Epithelial cell of esophagus (primary cell): Measurements from ENCODE around the gene HOXC12.

Experiments used
- DNase-seq: peaks from one replicate; pipeline ENCODE4 v3.0.0; 2010; ENCODE audit warnings: low read depth
- H3K4me3 ChIP-seq: 2 replicates; pipeline ENCODE4 v1.5.1; 2011; ENCODE audit warnings: mild to moderate bottlenecking, low read length, control low read depth
- TF ChIP-seq, protein P1 (sequence below): IDR thresholded peaks from 2 replicates; pipeline ENCODE4 v1.5.1; 2011; ENCODE audit warnings: low read depth, mild to moderate bottlenecking, low read length, control low read depth, inconsistent platforms; ENCODE audit not compliant: insufficient read depth; ENCODE audit errors: missing control alignments

HOXC12 gene

DNA sequence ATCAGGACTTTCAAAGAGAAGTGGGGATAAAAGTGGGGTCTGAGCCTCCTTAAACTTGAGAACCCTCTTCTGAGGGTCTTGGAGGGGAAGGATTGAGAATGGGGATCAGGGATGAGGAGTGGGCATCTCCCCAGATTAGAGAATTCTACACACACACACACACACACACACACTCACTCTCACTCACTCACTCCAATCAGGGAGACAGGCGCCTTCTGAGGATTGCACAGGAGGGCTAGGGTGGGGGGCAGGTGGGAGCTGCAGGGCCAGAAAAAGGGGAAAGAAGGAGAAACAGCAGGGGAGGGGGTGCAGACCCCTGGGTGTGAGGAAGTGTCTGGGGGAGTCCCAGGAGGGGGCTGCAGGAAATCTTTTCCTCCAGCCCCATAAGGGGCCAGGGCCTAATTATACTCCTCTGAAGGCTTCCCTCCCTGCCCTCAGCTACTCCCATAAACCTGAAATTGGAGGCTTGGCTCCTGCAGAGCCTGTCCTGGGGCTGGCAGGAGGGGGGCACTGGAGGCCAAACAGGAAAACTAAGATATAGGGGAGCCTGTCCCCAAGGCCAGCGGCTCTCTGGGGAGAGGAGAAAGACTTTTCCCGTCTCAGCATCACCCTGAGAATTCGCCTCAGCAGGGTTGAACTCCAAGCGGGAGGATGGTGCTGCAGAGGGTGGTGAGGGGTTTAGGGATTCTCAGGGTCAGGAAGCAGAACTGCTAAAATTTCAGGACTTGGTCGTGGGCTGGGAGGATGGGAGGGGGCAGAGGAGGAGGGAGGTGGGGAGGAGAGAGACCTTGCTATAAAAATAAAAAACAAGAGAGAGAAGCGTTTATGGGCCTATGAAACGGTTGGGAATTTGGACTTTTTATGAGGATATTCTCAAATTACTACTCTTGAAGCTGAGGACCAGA, 46.8 kb downstream of the HOXC12 start:
- H3K4me3 ChIP-seq, result no peak overlapping the region
- TF ChIP-seq, protein P1, sequence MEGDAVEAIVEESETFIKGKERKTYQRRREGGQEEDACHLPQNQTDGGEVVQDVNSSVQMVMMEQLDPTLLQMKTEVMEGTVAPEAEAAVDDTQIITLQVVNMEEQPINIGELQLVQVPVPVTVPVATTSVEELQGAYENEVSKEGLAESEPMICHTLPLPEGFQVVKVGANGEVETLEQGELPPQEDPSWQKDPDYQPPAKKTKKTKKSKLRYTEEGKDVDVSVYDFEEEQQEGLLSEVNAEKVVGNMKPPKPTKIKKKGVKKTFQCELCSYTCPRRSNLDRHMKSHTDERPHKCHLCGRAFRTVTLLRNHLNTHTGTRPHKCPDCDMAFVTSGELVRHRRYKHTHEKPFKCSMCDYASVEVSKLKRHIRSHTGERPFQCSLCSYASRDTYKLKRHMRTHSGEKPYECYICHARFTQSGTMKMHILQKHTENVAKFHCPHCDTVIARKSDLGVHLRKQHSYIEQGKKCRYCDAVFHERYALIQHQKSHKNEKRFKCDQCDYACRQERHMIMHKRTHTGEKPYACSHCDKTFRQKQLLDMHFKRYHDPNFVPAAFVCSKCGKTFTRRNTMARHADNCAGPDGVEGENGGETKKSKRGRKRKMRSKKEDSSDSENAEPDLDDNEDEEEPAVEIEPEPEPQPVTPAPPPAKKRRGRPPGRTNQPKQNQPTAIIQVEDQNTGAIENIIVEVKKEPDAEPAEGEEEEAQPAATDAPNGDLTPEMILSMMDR, result no peak
- DNase-seq, result no peak

DNA sequence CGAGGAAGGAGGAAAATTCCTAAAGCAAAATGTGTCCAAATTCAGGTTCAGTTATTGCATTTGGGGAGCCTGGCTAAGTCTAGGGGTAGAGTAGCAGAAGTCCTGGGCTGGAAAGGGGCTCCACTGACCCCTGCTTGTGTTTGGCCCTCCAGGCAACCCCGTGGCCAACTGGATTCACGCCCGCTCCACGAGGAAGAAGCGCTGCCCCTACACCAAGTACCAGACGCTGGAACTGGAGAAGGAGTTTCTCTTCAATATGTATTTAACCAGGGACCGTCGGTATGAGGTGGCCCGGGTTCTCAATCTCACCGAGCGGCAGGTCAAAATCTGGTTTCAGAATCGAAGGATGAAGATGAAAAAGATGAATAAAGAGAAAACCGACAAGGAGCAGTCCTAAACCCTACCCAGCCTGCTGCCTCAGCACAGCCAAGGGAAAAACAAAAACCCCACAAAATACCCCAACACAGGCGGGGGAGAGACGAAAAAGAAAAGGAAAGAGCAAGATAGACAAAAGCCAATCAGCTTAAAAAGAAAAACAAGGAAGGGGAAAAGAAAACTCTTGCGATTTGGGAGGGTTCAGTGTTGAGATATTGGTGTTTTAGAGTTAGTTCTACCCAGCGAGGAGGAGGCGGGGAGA, 47.7 kb downstream of the HOXC12 start:
- H3K4me3 ChIP-seq, result no peak overlapping the region
- TF ChIP-seq, protein P1, result no peak
- no peak for DNase-seq

DNA sequence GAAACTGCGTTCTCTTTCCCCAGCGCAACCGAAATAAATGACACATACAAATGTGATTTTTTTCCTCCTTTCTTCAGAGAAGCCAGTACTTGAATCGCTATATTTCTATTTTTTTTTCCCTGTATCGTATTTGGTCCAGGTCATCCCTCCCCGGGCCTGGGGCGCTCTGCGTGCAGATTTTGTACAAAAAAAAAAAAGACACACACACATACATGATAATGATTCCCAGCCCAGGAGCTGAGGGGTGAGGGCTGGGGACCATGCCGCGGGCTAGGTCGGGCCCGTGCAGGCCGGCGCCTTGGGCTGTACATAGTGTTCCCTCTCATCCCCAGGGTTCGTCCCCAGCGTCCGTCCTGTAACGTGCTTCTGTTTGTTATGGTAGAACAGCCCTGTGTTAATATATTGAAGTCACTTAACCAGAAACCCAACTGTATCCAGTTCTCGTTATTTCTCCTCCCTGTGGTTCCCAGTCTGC, 48.2 kb downstream of the HOXC12 start:
- TF ChIP-seq, protein P1, result no peak
- no peak for DNase-seq
- no peak overlapping the region for H3K4me3 ChIP-seq

DNA sequence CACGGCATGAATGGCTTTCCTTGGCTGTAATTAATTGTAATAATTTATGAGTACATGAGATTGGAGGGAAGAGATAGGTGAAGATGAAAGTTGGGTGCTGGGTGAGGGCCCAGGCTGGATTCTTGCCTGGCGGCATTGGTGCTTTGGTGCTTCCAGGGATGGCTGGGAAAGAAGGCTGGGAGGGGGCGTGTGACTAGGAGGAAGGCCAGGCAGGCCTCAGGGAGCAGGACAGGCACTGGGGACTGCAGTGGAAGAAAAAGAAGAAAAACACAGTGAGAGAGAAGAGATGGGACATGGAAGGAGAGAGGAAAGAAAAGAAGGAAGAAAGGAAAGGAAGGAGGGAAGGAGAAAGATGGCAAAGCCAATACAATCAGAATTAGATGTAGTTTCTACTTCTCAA, 48.9 kb downstream of the HOXC12 start:
- no peak for DNase-seq
- H3K4me3 ChIP-seq, result no peak overlapping the region
- TF ChIP-seq, protein P1, result no peak

DNA sequence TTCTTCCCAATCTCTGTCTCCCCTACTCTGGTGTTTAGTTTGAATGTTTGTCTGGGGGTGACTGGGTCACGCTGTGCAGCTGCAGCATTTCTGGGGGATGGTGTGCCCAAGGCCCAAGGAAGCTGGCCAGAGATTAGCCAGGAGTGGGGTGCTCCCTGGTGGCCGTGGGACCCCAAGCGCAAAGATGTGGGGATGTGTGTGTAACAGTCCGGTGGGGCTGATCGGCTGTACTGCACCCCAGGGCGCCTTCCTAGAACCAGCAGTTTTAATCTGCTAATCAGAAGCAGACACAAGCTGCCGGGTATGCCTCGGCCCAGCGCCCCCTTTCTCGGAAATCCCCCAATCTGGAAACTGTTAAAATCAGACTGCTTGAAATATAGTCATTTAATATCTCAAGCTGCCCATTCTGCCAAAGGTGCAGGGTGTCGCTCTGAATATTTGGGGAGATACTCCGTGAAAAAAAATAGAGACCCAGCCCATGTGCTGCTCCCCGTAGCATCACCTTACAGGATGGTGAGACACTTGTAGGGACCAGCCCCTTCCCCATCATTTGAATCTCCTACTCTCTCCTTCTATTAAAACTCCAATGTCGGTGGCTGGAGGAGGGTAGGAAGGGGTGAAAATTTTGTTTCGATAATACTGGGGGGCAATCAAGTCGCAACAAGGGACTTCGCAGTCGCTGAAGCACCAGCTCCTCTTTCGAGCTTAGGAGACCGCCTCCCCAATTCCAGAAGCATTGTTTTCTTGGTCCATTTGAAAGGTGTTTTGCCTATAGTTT, 49.5 kb downstream of the HOXC12 start:
- H3K4me3 ChIP-seq, result no peak overlapping the region
- TF ChIP-seq, protein P1, result no peak
- no peak for DNase-seq

DNA sequence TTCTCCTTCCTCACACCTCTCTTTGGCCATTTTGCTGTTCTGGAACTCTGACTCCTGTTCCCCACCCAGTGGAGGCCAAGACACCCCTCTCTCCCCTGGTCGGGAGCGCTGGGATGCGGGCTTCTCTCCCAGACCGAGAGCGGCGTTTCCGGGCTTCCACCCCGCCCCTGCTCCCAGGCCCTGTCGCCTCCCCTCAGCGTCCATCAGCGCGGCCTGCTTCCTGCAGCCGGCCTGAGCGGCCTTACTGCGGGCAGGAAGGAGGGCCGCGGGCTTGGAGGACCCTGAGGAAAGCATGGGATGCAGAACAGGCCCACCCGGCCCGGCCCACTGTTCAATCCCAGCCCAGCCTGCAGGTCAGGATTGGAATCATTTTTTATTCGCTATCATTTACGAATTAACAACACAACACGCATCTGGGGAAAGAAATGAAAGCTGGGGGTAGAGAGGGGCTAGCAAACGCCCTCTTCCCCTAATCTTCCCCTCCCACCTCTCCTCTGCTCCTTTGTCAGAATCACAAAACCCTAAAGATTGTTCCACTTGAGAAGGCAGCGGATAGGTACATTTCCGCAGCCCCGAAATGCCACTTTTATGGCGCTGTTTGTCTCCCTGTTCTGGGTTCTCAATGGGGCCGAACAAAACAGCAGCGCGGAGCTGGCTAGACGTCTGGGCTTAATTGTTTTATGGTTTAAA, 50.3 kb downstream of the HOXC12 start:
- H3K4me3 ChIP-seq, result no peak overlapping the region
- no peak for DNase-seq
- TF ChIP-seq, protein P1, result no peak
